ENCODE data around the gene SLC4A2.

DNA sequence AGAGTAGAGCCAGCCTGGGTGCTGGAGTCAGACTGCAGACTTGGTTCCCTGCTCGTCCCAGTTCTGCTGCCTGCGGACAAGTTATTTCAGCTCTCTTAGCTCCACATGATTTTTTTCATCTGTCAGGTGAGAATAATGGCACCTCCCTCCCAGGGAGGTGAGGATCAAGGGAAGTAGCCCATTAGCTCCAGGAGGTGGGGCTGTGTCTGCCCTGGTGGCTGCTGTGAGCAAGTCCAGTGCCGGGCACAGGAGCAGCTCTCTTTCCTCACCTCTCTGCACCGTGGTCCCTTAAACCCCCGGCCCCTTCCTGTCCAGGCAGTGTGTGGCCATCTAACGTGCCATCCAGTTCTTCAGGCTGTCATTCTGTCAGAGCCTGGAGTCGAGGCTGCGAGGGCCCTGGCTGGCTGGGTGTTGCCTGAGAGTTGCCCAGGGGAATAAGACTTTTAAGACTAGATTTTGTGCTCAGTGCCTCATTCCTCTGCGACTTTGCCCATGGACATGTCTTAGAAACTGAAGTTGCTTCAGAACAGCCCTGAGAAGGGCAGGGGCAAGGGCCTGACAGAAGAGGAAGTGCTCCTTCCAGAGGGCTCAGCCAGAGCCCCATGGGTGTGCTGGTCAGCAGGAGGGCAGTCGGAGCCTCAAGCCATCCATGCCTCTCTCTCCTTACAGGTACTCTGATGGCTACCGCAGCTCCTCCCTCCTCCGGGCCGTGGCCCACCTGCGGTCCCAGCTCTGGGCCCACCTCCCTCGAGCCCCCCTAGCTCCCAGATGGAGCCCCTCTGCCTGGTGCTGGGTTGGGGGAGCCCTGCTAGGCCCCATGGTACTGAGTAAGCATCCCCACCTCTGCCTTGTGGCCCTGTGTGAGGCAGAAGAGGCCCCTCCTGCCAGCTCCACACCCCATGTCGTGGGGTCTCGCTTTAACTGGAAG is 26.2 kb upstream of the SLC4A2 start:
- TF ChIP-seq JUNB (IDR thresholded peaks at IDR 0.05) (no peak), POLR2A (IDR thresholded peaks at IDR 0.05; ENCODE audit: low read length) (no peak), RFX5 (IDR thresholded peaks at IDR 0.05) (no peak)
